ENCODE measurements around the gene VEGFC. TPM values are rescaled to one million over a fixed set of nuclear protein-coding genes. Genes with fewer than 3 reads are reported as not detected.

The VEGFC gene
- total RNA-seq, 1 donor from 2014 or later, result 14.2 TPM

DNA sequence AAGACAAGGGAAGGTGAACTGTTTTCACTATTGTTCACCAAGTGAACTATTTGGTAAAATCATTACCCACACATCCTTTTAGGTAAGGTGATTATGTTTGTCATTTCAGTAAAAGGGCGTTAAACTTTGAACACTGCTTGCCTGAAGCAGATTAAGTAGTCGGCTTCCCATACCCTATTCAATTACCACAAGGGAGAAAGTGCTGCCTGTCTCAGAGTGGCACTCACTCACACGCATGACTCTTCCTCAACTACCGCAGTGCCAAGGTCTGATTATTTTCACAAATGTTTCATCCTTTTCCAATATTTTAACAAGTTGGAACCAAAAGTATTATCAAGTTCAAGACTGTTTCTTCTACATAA lies 11.0 kb downstream of the VEGFC start:
- intact Hi-C loops (cut with DNase I), result no loop called here
- DNase-seq (ENCODE audit: extremely low spot score in 2 of 2), result no peak
- Histone ChIP-seq H3K4me1 (peaks cover 23% of the 10 kb centered on the region), H3K36me3 (no peaks in the 10 kb centered on the region), H3K27ac (peak overlapping the region; percentile 49), H3K4me3 (no peak overlapping the region), H3K27me3 (no peaks in the 10 kb centered on the region), H3K9me3 (no peaks in the 10 kb centered on the region)
- TF ChIP-seq POLR2AphosphoS5 (IDR thresholded peaks at IDR 0.05; ENCODE audit: insufficient read depth in 1 of 2, low read depth in 1 of 2) (no peak), POLR2A (IDR thresholded peaks at IDR 0.05) (no peak)
- TF ChIP-seq, protein P1, sequence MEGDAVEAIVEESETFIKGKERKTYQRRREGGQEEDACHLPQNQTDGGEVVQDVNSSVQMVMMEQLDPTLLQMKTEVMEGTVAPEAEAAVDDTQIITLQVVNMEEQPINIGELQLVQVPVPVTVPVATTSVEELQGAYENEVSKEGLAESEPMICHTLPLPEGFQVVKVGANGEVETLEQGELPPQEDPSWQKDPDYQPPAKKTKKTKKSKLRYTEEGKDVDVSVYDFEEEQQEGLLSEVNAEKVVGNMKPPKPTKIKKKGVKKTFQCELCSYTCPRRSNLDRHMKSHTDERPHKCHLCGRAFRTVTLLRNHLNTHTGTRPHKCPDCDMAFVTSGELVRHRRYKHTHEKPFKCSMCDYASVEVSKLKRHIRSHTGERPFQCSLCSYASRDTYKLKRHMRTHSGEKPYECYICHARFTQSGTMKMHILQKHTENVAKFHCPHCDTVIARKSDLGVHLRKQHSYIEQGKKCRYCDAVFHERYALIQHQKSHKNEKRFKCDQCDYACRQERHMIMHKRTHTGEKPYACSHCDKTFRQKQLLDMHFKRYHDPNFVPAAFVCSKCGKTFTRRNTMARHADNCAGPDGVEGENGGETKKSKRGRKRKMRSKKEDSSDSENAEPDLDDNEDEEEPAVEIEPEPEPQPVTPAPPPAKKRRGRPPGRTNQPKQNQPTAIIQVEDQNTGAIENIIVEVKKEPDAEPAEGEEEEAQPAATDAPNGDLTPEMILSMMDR (IDR thresholded peaks at IDR 0.05), result no peak

DNA sequence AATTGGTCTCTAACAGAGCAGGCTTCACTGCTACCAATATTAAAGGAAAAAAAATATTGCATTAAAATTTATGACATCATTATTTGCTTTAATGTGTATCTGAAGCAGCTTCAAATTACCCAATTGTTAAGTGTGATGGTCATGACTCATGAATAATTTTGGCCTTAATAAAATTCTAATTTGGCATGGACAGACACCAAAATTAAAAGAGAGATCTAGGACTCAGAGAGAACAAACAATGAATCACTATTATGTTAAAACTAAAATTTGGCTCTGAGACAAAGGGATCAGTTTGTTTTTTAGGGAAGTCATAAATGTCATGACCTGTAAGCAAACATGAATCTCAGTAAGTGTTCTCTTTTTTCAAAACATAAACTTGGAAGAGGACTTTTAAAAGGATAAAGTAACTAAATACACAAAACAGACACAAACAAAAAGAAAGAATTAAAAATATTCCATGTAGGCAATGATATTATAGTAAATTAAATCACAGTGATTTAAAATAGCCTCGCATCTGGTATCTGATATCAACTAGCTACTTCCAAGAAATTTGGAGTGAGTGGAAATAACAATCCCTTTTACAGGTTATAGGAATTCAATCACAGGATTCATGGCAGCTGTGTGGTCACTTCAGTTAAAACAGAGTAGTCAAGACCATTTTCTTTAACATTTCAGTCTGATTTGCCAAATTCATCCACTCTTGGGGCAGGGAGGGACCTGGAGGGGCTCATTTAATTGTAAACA lies 11.6 kb downstream of the VEGFC start:
- Histone ChIP-seq H3K27ac (peak overlapping the region; percentile 49), H3K4me1 (peaks cover 23% of the 10 kb centered on the region), H3K9me3 (no peaks in the 10 kb centered on the region), H3K36me3 (no peaks in the 10 kb centered on the region), H3K4me3 (no peak overlapping the region), H3K27me3 (no peaks in the 10 kb centered on the region)
- intact Hi-C loops (cut with DNase I), result no loop called here
- DNase-seq (ENCODE audit: extremely low spot score in 2 of 2), result no peak
- no peak for TF ChIP-seq POLR2A (IDR thresholded peaks at IDR 0.05)
- peak in 1 of 2 donors; percentile 37 for TF ChIP-seq POLR2AphosphoS5 (IDR thresholded peaks at IDR 0.05; ENCODE audit: insufficient read depth in 1 of 2, low read depth in 1 of 2)

DNA sequence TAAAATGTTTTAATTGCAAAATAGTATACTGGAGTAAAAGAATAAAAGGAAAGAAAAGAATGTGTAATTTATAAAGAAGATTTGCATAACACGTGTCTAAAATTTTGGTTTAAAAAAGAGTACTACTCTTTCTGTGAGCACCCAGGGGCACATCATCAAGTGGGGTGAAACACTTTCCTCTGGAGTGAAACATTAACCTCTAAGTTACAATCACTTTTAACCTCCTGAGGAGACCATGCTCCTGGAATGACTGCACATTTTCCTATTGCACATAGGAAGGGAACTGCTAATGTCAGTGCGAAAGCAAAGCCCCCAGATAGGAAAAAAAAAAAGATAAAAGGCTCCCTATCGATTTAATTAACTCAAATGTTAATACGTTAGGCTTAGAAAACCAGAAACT lies 13.3 kb downstream of the VEGFC start:
- H3K36me3 ChIP-seq, result no peaks in the 10 kb centered on the region
- H3K27me3 ChIP-seq, result no peaks in the 10 kb centered on the region
- no peak overlapping the region for H3K27ac ChIP-seq
- no peak overlapping the region for H3K4me3 ChIP-seq
- no peak for DNase-seq (ENCODE audit: extremely low spot score in 2 of 2)
- intact Hi-C loops (cut with DNase I), result no loop called here
- TF ChIP-seq, protein P1 (IDR thresholded peaks at IDR 0.05), result no peak
- TF ChIP-seq POLR2AphosphoS5 (IDR thresholded peaks at IDR 0.05; ENCODE audit: insufficient read depth in 1 of 2, low read depth in 1 of 2) (no peak), POLR2A (IDR thresholded peaks at IDR 0.05) (no peak)
- H3K4me1 ChIP-seq, result peaks cover 23% of the 10 kb centered on the region
- no peaks in the 10 kb centered on the region for H3K9me3 ChIP-seq

DNA sequence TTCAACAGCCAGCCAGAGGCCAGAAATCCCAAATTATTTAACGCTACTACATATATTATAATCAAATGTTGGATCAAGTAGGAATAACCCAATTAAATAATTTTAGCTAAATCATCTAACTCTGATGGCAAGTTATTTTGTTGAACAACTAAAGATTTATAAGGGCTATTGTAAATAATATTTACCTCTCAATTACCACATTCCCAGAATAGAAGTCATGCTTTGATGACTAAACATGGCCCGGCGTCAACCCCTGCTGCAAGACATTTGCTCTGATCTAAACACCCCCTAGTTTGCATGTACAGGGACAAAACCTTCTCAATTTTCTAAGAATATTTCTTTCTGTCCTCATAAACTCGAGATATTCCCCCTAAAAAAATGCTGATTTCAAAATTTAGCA lies 14.2 kb downstream of the VEGFC start:
- H3K36me3 ChIP-seq, result no peaks in the 10 kb centered on the region
- H3K4me1 ChIP-seq, result peaks cover 23% of the 10 kb centered on the region
- no peaks in the 10 kb centered on the region for H3K9me3 ChIP-seq
- H3K27me3 ChIP-seq, result no peaks in the 10 kb centered on the region
- H3K27ac ChIP-seq, result no peak overlapping the region
- DNase-seq (ENCODE audit: extremely low spot score in 2 of 2), result no peak
- no peak overlapping the region for H3K4me3 ChIP-seq
- TF ChIP-seq, protein P1 (IDR thresholded peaks at IDR 0.05), result no peak
- no peak for TF ChIP-seq POLR2A (IDR thresholded peaks at IDR 0.05)
- TF ChIP-seq POLR2AphosphoS5 (IDR thresholded peaks at IDR 0.05; ENCODE audit: insufficient read depth in 1 of 2, low read depth in 1 of 2), result no peak
- intact Hi-C loops (cut with DNase I), result no loop called here

DNA sequence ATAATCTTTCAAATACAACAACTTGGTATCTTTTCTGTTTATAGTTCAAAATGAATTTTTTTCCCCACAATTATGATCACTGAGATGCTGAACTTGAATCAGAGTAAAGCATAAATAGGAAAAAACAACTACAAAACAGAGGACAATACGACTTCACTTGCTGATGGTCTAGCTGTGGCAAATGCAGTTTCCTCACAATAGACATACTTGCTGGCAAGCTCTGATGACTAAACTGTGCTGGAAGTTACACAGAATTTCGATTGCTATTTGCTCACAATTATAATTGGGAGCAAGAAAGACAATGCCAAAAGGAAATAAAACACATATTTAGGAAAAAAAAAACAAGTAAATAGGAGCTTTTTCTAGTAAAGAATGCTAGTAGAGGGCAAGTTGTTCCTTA lies 14.7 kb downstream of the VEGFC start:
- intact Hi-C loops (cut with DNase I), result no loop called here

More for the DNA sequence above, 14.7 kb downstream of the VEGFC start:
- H3K9me3 ChIP-seq, result no peaks in the 10 kb centered on the region
- no peak for DNase-seq (ENCODE audit: extremely low spot score in 2 of 2)
- TF ChIP-seq POLR2AphosphoS5 (IDR thresholded peaks at IDR 0.05; ENCODE audit: insufficient read depth in 1 of 2, low read depth in 1 of 2), result no peak
- TF ChIP-seq, protein P1 (IDR thresholded peaks at IDR 0.05), result no peak
- no peak for TF ChIP-seq POLR2A (IDR thresholded peaks at IDR 0.05)
- no peak overlapping the region for H3K4me3 ChIP-seq
- H3K27me3 ChIP-seq, result no peaks in the 10 kb centered on the region
- H3K4me1 ChIP-seq, result peaks cover 23% of the 10 kb centered on the region
- no peaks in the 10 kb centered on the region for H3K36me3 ChIP-seq
- H3K27ac ChIP-seq, result no peak overlapping the region
